NCI-H2171 (cell line): Measurements from ENCODE around the gene S100A1.
"Not testable (repeated sequence)": the region's sequence is repeated elsewhere in the genome, so short reads cannot be mapped to it uniquely, and the experiment has no call there.

ENCODE experiments used
- DNase-seq: peaks from one replicate; lab custom pipeline; 2025; lab: John Stamatoyannopoulos, UW

Gene S100A1

DNA sequence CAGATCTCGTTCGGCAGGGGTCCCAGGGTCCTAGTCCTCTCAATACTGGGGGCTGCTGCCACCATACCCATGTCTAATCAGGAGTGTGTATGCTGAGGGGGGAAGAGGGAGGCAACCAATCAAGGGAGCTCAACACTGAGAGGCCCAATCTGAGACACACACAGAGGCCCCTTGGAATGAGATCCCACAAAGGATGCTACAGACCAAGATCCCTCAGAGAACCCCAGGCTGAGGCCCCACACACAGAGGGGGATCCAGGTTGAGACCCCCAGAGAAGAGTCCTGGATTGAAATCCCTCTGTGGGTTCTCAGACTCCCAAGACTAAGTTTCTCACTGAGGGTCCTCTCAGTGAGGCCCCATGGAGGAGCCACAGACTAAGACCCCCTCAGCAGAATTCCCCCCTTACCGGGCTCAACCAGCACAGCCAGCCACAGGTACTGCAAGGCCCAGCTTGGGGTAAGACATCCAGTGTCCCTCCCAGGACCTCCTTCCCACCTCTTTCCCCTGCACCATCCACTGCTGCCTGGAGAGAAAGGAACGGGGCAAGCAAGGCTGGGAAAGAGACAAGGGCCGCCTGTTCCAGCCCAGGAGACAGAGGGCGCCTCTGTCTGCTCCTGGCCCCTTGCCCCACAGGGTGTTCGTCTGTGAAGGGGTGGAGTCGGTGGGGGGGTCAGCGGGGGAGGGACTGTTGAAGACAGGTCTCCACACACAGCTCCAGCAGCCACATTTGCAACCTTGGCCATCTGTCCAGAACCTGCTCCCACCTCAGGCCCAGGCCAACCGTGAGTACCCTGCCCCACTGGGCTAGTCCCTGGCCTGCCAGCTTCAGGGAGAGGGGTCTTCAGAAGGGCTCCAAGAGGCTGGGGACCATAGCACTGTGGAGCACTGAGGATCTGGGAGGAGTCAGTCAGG is at the start of gene S100A1:
Gene S100A1, plus strand, starts transcription at position 720 of the 912 bp plus-strand sequence. CDS start 2,088 bp downstream, outside the sequence.
- DNase-seq = no peak

DNA sequence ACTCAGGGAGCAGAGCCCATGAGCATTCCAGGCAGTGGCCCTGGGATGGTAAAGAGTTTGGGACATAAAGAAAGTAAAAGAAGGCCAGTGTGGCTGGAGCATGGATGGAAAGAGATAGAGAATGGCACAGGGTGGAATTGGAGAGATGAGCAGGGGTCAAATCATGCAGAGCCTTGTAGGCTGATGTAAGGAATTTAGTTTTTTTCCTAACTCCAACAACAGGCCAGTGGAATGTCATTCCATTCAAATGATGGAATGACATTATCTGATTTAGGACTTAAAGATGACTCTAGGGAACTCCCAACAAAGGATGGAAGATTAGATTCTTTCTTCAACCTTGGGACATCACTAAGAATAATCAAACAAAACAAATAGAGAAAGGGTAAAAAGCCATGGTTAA is 49.7 kb upstream of the S100A1 start:
- DNase-seq = no peak

DNA sequence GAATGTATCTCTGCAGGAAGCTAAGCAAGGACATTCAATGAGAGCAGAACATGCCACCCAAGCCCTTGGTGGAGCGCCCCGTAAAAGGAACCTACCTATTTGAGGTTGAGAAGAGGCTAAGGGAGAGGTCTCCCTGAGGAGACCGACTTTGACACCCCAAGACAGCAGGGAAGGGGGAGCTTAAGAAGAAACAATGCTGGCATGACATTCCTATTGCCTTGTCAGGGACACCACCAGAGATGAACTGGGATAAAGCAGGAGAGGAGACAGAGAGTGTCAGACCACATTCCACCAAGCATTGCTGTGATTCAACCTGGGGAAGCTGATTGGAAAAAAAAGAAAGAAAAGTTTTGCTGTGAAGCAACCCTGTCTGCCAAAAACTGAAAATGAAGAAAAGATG is 49.3 kb upstream of the S100A1 start:
- no peak for DNase-seq

DNA sequence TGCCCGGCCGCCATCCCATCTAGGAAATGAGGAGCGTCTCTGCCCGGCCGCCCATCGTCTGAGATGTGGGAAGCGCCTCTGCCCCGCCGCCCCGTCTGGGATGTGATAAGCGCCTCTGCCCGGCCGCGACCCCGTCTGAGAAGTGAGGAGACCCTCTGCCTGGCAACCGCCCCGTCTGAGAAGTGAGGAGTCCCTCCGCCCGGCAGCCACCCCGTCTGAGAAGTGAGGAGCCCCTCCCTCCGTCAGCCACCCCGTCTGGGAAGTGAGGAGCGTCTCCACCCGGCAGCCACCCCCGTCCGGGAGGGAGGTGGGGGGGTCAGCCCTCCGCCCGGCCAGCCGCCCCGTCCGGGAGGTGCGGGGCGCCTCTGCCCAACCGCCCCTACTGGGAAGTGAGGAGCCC is 45.4 kb upstream of the S100A1 start:
- DNase-seq = not testable (repeated sequence)

DNA sequence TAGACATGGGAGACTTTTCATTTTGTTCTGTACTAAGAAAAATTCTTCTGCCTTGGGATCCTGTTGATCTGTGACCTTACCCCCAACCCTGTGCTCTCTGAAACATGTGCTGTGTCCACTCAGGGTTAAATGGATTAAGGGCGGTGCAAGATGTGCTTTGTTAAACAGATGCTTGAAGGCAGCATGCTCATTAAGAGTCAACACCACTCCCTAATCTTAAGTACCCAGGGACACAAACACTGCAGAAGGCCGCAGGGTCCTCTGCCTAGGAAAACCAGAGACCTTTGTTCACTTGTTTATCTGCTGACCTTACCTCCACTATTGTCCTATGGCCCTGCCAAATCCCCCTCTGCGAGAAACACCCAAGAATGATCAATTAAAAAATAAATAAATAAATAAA is 44.7 kb upstream of the S100A1 start:
- DNase-seq = not testable (repeated sequence)

DNA sequence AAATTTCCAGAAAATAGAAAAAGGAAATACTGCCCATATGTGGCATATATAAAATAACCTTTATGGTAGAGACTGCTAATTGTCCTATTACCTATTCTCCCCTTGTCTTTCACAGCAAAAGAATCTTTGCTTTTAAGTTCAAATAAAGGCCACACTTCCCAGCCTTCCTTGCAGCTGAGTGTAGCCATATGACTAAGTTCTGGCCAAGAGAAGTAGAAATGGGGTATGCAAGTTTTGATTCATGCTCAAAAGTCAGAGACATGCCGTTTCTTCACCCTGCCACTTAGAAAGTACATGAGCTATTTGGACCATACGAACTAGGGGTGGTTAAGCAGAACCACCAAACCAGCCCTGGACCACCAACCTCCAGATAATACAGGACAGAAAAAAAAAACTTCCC is 44.3 kb upstream of the S100A1 start:
- DNase-seq = no peak

DNA sequence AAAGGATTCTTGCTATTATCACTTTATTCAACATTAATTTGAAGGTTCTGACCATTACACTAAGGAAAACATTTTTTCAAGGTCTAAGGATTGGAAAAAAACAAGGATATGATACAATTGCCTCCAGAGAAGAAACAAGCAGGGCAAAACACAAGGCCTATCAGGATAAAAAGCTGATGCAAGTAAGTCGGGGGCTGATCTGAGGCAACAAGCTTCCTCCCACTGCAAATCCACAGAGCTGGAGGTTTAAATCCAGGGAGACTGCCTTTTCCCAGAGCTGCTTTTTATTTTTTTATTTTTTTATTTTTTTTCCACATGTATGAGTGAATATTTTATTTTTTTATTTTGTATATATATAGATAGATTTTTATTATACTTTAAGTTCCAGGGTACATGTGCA is 43.2 kb upstream of the S100A1 start:
- no peak for DNase-seq

DNA sequence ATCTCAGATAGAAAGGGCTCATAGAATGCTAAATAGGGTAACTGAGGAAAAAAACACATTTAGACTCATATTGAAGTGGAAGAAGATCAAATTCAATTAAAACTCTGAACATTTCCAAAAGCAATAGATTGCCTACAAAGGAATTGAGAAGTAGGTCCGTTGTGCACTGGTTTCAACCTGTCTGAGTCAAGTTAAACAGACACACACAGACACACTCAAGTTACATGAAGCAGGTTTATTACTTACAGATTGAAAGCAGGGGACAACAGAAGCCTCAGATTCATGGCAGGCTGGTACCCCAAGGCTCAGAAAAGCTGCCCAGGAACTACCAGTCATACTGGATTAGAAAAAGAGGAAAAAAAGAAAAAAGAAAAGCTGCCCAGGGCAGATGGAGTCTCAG is 41.9 kb upstream of the S100A1 start:
- DNase-seq = no peak

DNA sequence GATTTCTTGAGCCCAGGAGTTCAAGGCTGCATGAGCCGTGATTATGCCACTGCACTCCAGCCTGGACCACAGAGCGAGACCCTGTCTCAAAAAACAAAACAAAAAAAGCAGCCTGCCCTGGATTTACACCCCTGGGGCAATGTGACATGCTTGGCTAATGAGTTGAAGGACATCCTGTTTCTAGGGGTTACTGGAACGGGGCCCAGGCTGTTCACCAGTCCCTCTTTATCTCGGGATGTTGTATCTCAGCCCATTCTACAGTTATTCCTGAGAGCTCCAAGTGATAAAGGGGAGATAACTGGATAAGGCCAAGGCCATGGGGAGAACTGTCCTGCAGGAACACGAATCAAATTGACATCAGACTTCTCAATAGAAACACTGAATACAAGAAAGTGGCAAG is 40.9 kb upstream of the S100A1 start:
- no peak for DNase-seq

DNA sequence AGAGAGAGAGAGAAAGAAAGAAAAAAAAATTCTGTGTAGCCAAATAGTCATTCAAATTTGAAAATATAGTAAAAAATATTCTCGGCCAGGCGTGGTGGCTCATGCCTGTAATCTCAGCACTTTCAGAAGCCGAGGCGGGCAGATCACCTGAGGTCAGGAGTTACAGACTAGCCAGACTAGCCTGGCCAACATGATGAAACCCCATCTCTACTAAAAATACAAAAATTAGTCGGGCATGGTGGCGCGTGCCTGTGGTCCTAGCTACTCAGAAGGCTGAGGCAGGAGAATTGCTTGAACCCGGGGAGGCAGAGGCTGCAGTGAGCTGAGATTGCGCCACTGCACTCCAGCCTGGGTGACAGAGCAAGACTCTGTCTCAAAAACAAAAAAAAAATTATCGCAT is 40.2 kb upstream of the S100A1 start:
- not testable (repeated sequence) for DNase-seq

DNA sequence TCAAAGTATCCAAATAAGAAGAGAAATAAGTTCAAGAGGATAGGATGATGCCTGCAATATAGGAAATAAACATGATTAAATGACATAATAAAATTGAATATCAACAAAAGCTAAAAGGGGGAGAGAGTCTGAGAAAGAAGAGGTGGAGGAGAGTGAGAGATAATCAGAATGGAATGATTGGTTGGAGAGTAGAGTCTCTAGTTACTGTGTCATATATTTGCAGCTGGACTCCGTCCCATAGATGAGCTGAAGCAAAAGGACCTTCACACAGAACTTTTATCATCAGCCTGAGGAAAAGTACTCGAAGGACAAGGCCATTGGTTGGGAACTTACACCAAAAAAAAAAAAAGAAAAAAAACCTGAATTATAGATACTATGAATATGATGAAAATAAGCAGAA is 39.8 kb upstream of the S100A1 start:
- DNase-seq = no peak

DNA sequence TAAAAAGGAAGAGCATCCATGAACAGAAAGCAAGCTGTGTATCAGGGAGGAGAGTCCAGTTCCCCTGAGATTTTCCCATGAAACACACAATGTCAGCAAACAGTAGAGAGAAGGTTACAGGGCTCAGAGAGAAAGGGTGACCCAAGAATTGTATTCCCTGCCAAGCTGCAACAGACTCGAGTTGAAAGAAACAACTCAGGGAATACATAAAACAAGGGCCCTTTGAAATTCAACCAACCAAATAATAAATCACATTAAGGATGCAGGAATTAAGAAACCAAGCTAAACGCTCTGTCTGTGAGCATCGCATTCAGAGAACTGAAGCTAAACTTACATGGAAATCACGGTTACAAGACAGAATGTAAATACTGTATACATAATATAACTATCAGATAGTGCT is 35.5 kb upstream of the S100A1 start:
- DNase-seq = no peak

DNA sequence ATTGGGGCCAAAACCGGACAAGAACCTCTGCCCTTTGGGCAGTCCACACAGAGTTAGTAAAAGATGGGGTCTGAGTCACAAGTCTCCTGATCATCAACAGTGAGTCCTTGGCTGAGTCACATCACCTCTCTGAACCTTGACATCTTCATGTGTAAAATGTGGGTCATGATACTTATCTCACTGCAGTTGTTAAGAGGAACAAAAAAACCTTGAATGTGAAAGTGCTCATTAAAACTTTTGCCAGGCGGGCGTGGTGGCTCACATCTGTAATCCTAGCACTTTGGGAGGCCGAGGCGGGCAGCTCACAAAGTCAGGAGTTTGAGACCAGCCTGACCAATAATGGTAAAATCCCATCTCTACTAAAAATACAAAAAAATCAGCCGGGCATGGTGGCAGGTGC is 31.0 kb upstream of the S100A1 start:
- no peak for DNase-seq

DNA sequence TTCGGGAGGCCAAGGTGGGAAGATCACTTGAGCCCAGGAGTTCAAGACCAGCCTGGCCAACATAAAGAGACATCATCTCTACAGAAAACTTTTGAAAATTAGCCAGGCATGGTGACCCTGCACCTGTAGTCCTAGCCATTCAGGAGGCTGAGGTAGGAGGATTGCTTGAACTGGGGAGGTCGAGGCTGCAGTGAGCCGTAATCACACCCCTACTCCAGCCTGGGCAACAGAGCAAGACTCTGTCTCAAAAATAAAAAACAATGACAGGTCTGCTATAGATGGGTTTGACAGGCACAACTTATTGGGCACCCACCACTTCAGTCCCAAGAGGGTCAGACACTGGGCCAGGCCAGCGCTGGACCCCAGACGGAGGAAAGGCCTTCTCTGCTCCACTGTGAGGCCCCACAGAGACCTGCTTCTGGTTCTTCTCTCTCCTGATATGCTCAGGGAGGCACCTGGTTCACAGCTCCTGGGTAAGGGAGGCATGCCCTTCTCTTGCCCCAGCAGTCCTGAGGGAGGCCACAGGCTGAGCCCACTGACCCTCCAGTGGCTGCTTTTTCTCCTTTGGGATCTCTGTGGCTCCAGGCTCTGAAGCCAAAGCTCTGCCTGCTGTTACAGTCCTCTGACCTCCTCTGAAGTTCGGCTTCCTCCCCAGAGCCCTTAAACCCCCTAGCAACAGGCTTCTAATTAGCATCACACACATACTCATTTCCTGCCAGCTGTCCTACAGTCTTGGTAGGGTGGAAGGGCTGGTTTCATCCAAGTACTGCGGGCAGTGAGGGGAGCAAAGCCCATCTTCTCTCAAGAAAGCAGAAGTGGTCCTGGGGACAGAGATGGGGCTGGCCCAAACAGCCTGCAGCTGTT is 29.7 kb upstream of the S100A1 start:
- DNase-seq = no peak

DNA sequence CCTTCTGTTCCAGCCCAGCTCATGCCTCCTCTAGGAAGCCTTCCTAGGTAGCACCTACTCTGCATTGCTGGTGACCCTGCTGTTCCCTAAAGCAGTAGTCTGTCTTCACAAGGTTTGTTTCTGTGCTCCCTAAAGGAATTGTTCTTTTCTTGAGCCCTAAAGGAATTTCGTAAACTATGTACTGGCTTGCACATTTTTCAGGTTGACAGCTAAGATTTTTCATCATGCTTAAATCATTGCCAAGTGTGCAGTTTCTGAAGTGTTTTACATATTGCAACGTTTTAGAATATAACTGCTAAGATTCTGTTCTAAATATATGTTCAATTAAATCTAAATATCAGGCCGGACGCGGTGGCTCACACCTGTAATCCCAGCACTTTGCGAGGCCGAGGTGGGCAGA is 28.4 kb upstream of the S100A1 start:
- DNase-seq = no peak

DNA sequence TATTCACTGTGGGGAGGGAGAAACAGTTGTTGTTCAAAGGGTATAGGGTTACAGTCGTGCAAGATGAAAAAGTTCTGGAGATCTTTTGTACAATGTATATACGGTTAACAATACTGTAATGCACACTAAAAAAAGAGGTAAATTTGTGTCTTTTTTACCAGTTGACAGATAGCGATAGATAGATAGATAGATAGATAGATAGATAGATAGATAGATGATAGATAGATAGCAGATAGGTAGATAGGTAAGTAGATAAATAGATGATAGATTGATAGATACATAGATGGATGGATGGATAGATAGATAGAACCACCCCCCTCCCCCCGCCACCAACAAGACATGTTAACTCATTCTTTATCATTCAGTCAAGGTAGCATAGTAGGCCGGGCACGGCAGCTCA is 25.5 kb upstream of the S100A1 start:
- DNase-seq = no peak

DNA sequence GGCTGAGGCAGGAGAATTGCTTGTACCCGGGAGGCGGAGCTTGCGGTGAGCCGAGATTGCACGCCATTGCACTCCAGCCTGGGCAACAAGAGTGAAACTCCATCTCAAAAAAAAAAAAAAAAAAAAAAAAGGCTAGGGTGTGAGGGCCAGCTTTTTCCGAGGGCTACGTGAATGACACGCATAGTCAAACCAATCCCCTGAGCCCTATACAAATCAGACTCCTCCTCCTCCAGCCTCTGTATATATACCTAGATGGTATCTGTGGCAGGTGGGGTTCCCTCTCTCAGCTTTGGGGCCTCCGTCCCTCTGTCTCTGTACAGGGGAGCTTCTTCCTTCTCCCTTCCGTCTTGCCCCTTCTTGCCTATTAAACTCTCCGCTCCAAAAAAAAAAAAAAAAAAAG is 22.0 kb upstream of the S100A1 start:
- DNase-seq = no peak

DNA sequence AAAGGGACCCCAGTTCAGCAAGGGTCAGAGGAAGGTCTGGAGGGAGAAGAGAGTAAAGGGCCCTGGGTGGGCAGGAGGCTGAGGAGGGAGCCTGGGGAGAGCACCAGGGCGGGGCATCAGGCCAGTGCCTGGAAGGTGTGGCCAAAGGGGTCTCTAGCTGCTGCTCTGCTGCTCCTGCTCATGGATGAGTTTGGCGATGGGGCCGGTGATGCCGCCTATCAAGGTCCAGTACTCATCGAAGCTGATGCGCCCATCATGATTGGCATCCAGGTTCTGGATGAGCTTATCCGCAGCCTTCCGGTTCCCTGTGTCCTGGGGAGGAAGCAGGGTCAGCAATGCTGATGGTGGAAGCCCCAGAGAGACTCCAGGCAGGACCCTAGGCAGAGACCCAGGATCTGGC is 20.9 kb upstream of the S100A1 start:
- no peak for DNase-seq

DNA sequence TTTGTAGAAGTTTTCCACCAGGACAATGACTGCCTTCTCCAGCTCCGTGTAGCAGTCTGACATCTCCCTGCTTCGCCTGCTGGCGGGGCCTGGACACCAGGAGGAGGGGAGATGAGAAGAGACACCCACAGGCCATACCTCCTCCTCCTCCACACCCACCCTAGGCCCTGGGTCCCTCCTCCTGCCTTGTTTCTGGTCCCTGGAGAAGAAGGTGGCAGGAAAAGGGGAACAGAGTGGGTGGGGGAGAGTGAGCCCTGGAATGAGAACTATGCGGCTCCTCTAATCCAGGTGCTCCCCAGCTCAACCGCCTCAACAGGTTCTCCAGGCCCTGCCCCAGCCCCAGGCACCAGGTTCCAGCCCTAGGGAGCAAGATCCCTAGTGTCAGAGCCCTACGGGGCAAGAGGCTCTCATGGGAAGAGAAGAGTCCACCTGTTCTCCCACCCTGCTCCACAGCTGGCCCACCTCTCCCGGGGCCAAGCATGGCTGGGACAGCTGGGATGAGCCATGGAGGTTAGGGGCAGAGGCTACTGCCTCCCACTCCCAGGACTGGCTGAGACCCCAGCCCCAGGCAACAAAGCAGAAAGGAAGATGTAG is 20.0 kb upstream of the S100A1 start:
- no peak for DNase-seq

DNA sequence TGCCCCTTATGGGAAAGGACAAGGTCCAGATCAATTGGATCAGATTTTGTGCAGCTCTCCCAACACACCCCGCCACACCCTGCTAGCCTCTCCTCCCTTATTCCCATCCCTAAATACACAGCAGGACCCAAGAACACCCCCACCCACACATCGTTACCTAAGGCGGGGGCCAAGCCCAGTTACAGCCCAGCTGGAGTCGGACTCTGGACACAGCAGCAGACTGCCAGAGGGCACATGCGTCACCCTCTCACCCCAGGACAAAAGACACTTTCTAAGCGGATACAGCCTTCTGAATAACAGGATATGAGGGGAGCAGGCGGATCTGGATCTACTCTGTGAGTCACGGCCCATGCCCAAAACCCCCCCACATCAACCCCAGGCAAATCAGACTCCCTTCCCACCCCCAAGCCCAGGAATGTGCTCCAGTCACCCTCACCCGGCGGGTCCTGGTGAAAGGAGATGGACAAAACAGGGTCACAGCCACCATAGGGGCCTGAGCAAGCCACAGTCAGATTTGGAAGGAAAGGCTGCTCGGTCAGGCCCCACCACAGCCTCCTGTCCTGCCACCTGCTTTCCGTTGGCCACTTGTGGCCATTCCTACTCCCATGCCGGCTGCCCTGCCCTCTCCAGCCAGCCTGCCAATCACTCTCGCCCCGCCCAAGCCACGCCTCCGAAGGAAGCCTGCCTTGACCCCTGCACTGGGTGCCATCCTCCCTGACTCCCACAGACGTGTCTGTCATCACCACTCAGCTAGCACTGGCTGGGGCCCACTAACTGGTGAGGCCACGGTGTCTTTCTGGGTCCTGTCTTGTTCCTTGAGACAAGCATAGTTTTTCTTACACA is 19.3 kb upstream of the S100A1 start:
- DNase-seq = no peak

DNA sequence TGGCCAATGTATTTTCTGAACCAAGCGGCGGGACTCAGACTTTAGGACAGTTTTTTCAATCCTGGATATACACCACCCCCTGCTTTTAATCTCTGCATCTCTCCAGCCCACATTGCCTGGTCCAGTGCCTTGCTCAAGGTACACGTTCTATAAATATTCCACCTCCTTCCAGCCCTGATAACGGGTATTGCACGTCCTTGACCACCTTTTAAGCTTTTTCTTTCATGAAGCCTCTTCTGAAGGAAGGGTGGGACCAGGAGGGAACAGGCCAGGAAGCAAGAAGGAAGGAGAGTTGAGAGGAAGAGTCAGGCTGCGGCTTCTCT is 18.7 kb upstream of the S100A1 start:
- no peak for DNase-seq

DNA sequence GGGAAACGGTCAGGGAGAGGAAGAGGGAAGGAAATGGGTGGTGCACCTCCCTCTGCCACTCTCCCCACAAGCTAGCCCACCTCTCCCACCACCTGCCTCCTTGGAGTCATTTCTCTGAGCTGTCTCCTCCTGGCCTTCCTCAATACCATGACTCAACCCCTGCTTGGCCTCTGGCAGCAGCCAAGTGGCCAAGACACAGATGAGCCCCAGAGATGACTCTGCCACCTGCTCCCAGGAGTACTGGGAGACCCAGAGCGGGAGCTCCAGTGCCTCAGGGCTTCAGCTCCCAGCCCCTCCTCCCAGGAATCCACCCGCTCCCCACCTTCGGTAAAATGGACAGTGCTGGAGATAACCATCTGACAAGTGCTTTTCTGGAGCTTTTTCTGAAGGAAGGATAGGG is 17.9 kb upstream of the S100A1 start:
- DNase-seq = no peak
